CD4-positive, alpha-beta T cell treated with Interleukin-12 subunit alpha and Interleukin-12 subunit beta, for 1 hour (primary cell): ENCODE results near the gene BPHL.
"Not testable (repeated sequence)": the region's sequence is repeated elsewhere in the genome, so short reads cannot be mapped to it uniquely, and the experiment has no call there.

Experiments used
- DNase-seq: peaks from one replicate; pipeline ENCODE4 v3.0.0-alpha.2; 2020

The BPHL gene

DNA sequence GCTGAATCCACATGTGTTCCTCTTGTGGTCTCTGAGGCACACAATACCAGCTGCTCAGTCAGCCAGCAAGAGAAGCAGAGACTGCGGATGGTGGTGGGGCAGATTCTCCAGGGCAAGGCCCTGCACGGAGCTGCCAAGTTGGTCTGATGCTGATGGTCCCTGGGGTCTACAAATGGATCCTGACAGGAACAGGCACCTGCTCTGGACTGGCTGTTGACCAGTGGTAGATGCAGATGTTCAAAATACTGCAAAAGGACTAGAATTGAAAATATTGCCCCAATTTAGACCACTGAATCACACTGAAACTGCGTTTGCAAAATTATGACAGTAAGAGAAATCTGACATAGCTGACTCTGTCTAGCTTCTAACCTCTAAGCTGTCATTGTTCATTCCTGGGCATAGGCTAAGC lies 68.5 kb downstream of the BPHL start:
- no peak for DNase-seq

DNA sequence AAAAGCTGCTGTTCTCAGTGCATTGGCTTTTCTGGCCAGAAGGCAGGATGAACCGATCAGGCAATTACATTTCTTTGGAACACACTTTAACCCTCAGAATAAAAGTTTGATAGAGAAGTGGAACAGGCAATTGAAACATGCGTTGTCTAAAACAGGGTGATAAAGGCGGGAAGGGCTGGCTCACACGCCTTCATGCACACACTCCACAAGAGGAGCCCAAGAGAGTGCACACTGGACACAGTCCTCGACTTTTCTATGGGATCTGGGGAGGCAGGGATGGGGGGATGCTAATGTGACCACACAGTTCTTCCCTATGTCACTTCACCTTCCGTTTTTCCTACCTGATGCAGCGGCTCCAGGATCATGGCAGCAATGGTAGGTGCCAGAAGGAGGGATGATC lies 69.8 kb downstream of the BPHL start:
- DNase-seq, result no peak

- DNase-seq, result not testable (repeated sequence)
Measured at GRCh38 chr6:3189192-3189591, 70.7 kb downstream of the BPHL start.

DNA sequence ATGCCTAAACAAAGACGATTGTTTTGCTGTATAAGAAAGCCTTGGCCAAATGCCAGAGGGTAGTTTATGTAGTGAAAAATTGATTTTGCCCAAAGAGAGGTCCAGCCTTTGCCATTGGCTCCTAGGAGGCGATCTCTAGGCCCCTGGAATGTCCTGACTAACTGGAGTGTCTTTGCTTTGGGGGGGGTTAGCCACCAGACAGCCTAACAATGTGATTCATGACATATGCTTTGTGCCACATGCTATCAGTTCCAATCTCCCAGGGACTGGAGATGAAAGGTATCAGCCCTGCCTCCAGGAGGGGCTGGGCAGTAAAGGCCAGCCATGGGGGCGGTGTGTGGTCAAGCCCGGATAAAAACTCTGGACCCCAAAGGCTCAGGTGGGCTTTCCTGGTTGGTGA lies 71.5 kb downstream of the BPHL start:
- DNase-seq, result no peak

DNA sequence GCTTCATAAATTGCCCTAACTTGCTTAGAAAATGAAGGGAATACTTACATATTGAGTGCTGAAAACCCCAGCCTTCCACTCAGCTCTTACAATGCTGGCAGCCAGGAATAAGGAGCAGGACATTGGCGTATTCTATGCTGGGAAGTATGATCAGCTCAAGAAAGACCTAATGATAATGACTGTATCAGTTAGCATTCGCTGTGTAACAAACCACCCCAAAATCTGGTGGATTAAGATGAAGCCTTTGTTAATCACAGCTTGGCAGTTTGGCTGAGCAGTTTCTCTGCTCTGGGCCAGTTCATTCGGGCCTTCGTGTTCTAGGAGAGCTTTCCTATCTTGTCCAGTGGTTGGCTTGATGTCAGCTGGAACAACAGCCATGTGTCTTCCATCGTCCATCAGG lies 72.3 kb downstream of the BPHL start:
- DNase-seq, result no peak

GRCh38 chr6:3193102-3193849 lies 74.8 kb downstream of the BPHL start:
- DNase-seq, result no peak

GRCh38 chr6:3194535-3195419 lies 76.3 kb downstream of the BPHL start:
- no peak for DNase-seq

DNA sequence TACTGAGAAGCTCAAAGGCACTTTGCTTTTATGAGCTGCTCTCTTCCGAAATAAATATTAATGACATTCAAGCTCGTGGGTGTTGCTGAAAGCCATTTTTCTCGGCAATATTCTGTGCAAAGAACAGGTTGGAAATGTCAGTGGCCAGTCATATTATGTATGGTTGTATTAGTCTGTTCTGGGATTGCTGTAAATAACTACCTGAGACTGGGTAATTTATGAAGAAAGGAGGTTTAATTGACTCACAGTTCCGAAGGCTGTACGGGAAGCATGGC lies 76.8 kb downstream of the BPHL start:
- no peak for DNase-seq

GRCh38 chr6:3195695-3196497 lies 77.4 kb downstream of the BPHL start:
- no peak for DNase-seq

- DNase-seq, result no peak
Measured at GRCh38 chr6:3196770-3197169, 78.3 kb downstream of the BPHL start.

DNA sequence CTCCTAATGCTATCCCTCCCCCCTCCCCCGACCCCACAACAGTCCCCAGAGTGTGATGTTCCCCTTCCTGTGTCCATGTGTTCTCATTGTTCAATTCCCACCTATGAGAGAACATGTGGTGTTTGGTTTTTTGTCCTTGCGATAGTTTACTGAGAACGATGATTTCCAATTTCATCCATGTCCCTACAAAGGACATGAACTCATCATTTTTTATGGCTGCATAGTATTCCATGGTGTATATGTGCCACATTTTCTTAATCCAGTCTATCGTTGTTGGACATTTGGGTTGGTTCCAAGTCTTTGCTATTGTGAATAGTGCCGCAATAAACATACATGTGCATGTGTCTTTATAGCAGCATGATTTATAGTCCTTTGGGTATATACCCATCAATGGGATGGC lies 79.2 kb downstream of the BPHL start:
- not testable (repeated sequence) for DNase-seq

GRCh38 chr6:3199382-3199781 lies 80.9 kb downstream of the BPHL start:
- DNase-seq, result no peak

DNA sequence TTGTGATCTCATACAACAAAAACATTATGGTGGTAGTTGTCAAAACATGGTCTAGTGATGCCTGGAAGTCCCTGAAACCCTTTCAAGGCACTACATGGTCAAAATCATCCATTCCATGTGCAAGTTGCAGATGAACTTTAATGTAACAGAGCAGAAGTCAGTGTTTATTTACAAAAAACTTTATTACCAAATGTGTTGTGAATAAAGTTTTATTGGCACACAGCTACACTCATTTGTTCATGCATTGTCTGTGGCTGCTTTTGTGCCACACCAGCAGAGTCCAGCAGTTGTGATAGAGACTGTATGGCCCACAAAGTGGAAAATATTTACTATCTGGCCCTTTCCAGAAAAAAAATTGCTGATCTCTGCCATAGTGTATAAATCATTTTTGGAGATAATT lies 82.2 kb downstream of the BPHL start:
- DNase-seq, result no peak

DNA sequence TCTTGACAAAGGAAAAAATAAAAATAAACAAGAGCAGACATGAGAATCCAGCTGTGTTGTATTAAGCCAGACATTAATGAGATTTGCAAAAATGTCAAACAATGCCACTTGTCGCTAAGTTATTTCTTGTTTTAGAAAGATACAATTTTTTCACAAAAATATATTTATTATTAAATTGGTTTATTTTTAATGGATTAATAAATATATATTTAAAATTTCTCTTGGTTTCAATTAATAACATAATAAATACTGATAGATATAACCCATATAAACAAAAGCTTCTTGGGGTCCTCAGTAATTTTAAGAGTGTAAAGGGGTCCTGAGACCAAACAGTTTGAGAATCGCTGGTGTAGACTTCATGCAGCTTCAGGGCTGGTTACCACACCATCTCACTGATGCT lies 82.9 kb downstream of the BPHL start:
- no peak for DNase-seq
